HG03064 (cell line): Measurements from ENCODE around the gene NQO2.
A peak's percentile ranks its signal among the peaks of the same experiment; 100 is the strongest.
"Not testable (repeated sequence)": the region's sequence is repeated elsewhere in the genome, so short reads cannot be mapped to it uniquely, and the experiment has no call there.

Source experiments
- ATAC-seq: cut with Tn5 transposase; IDR thresholded peaks from one replicate; pipeline ENCODE4 v1.9.1; 2021; ENCODE audit warnings: low read depth; ENCODE audit not compliant: unreplicated experiment

Gene NQO2

DNA sequence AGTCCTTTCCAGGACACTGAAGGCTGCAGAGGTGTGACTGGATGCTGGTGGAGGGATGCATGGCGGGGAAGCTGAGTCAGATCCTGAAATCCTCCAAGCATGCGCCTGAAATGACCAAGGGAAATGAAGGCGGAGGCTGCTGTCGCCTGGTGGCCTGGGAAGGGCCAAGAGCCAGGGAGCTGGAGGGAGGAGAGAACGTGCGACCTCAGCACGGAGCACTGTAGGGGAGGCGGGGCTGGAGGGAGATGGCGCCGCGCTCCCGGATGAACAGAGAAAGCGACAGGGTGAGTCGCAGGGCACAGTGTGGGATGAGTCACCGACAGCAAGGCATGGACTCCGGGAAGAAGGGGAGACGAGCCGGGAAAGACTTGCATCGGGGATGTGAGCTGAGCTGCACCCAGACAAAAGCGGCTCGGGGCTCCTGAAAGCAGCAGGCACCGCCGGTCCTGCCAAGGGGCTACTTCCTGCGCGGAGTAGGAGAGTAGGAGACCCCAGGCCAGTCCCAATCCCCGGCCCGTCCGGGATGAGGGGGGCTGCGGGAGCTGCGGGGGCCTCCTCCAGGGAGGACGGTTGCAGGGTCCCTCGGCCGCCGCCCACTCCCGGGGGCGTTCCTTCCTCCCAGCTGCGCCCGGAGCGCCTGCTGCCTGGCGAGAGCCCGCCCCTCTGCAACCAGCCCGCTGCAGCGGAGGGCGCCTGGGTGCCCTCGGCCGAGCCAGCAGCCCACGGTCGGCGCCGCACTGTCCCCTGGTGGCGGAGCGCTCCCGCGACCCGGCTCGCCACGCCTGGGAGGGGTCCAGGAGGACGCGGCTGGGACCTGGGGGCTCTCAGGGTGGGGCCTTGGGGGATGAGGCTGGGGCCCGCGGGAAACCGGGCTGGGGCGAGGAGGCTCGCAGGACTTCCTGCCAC is 11.0 kb upstream of the NQO2 start:
- ATAC-seq = peak; percentile 63

DNA sequence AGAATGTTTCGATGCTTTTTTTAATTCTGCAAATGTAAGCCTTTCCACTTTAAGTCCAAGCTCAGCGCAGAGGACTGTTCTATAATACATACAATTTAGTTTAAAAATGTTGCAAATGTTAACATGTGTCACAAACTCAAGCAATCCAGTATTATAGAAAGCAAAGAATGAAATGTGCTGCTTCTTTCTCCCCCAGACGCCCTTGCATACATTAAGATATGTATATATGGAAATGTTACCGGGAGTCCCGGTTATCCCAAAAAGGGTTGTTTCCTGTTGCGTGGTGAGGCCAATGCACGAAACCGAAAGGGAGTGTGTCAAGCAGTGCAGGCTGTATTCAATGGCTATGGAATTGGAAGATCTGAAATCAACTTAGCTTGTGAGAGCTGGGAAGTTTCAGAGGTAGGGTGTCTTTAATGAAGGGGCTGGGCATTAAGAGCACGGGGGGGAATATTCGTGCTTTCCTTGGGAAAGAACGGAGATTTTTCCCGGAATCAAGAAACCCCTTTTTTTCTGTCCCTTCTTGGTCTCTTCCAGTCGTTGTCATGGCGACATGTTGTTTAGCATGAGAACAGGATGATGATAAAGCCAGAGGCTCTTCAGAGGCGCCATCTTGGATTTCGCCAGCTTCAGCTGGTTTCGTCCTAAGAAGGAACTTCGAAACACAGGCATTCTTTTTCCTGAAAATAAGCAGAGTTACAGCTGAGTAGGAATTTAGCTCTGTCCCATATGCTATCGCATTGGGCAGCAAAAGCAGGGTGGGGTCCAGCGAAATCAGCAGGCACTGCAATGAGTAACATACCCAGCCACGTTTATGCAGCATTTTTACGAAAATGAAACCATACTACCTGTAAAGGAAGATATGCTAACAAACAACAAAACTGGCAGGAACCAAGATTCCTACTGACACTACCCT is 10.1 kb upstream of the NQO2 start:
- peak; percentile 69 for ATAC-seq

DNA sequence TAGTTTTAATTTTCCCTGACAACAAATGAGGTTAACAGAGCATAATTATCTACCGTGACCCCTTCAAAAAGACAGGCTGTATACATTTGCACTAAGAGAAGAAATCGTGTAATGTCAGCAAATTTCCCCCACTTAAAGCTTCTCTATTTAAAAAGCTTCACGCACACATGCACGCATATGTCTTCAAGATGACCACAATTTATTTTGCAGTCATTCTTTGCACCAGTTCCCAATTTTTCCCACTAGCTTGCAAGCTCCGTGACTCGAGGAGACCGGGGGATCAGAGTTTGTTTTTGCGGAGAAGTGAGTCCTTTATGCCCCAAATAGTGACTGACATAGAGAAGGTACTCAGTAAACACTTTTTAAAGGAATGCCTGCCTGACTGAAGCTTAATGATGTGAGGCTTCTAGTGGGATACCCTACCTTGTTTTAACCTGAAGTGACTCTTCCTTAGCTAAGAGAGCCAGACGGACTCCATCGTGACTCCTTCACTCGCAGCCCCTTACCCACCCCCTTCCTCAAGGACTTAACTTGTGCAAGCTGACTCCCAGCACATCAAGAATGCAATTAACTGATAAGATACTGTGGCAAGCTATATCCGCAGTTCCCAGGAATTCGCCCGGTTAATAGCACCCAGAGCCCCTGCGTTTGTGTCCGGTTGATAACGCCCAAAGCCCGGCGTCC is 9.3 kb upstream of the NQO2 start:
- no peak for ATAC-seq

DNA sequence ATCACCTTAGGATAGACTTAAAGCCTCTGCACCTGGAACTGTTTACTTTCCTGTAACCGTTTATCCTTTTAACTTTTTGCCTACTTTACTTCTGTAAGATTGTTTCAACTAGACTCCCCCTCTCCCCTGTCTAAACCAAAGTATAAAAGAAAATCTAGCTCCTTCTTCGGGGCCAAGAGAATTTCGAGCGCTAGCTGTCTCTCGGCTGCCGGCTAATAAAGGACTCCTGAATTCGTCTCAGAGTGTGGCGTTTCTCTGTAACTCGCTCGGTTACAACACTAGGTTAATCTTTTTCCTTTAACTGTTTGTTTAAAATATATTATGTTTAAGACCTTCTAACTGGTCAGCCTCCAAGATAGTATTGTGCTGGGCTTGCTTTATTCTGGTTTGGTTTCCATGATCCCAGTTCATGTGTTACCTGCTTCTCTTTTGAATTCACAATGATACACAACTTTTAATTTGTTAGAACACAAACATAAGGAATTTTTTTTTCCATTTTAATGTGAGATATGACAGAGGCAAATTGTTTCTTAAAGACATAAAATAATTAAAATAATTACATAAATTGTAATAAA is 8.7 kb upstream of the NQO2 start:
- ATAC-seq = no peak

DNA sequence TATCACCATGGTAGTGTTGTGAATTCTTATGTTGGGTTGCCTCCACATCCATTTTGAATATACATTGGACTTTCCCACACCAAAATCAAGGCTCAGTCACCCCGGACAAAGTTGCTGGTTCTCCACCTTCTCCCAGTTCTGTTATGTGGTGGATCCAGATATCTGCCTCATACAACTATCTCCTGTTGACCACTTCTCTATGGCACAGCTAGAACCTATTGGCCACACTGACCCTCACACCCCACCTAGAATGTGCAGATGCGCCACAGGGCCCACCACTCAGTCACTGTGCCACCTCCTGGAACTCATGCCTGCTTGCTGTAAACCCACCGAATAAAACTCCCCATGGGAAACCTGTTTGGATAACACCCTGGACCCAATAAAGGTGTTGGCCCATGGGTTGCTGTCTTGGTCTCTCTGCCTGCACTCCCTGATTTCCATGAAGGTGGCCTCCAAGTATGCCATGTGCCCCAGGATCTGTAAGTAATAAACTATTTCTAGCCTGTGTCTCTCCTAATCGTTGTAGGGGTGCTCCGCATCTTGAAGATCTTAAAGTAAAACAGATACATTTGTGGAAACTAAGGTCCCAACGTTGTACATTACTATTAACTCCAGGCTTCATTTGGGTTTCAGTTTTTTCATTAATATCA is 7.2 kb upstream of the NQO2 start:
- ATAC-seq = no peak

DNA sequence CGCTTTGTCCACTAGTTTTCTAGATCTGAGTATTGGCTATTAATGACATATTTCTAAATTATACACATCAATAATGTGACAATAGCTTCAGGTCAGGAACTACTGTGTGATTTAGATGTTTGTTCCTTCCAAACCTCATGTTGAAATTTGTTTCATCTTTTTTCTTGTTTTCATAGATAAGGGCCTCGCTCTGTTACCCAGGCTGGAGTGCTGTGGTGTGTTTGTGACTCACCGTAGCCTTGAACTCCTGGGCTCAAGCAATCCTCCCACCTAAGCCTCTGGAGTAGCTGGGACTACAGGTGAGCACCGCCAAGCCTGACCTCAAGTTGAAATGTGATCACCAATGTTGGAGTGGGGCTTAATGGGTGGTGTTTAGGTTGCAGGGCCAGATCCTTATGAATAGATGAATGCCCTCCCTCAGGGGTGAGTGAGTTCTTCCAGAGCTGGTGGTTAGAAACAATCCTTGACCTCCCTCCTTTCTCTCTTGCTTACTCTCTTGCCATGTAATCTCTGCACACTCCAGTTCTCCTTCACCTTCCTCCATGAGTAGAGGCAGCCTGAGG is 5.9 kb upstream of the NQO2 start:
- ATAC-seq = no peak

DNA sequence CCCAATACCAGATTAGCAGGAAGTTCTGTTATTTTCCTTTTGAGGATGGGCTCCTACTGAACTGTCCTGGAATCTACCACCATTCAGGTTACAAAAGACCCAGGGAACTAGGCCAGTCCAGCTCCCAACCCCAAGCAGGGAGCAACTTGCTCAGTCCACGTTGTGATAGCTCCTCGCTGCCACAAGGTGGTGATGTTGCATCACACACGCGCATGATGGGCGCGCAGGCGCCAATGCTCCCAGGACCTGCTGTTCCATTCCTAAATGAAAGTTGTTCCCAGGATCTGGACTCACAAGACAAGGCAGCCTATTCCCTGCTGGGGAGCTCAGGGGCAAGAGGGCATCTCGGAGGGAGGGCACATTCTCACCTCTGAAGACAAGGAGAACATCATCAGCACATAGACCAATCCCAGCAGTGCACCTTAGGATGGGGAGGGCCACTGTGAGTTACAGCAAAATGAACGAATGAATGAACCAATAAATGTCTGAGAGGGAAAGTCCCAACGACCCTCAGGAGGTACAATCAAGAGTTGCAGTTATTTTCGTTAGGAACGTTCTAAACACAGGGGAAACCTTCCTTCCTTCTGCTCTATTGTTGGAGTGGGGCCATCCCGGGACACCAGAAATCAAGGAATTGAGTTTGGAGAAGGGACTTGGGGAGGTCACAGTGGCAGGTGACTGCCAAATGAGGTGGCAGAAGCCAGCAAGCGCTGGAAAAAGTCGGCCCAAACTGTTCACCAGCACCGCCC is 1.3 kb upstream of the NQO2 start:
- peak; percentile 40 for ATAC-seq

DNA sequence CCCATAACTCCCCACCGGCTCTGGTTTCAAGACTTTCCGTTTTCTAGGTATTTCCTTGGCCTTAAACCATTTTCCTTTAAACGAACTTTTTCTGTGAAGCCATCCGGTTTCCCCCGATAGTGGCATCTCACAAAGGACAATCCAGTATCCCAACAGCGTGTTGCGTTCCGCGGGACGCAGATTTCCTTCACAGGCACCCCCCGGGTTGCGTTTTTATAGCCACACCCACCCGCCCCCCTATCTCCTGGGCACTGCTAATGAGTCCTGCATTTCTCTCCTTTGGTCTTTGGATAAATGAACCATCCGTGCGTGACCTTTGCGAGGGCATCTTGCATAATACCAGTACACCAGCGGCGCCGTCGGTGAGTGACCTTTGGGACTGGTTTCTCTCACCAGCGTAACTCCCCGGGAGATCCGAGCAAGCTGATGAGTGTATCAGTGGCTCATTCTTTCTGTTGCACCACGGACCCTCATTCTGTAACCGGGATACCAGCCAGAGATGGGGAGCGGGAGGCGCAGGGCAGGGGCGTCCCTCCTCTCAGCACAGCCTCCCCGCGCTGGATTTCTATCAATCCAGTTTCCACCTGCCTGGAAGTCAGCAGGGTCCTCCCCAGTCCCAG is 586 bp upstream of the NQO2 start:
- peak; percentile 29 for ATAC-seq

DNA sequence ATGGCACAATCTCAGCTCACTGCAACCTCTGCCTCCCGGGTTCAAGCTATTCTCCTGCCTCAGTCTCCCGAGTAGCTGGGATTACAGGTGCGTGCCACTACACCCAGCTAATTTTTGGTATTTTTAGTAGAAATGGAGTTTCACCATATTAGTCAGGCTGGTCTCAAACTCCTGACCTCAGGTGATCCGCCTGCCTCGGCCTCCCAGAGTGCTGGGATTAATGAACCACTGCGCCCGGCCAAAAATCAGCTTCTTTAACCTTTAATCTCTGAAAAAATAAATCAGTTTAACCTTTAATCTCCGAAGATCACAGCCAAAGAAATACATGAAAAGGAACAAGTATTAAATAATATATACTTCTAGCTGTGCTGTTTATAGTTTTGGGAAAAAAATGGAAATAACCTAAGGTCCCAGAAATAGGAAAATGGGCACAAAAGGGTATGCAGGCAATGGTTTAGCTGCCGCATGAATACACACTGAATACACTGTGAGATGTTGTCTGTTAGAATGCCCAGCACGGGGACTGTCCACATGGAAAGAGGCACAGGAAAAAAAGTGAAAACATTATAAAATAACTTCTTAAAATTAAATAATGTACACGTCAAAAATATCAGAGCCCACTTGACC is 1.6 kb downstream of the NQO2 start:
- ATAC-seq = no peak

DNA sequence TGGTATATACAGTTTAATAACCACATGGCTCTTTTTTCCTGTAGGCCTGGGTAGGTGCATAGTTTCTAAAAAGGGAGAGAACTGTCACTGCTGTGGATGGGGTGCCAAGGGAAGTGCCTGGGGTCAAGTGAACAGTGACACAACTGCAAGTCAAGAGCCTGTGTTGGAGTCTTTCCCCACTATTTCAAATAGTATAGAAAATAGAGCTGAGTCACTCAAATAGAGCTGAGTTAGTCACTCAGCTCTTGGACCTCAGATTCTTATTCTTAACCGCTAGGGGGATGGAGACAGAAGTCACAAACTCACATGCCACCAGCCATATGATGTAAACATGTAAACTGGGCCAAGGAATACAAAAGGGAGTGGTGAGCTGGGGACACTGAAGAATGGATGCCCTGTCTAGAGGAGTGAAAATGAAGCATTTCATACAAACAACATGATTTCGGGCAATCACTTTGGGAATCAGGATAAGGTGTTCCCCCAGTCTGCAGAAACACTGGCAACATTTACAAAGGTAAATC is 2.1 kb downstream of the NQO2 start:
- ATAC-seq = no peak

DNA sequence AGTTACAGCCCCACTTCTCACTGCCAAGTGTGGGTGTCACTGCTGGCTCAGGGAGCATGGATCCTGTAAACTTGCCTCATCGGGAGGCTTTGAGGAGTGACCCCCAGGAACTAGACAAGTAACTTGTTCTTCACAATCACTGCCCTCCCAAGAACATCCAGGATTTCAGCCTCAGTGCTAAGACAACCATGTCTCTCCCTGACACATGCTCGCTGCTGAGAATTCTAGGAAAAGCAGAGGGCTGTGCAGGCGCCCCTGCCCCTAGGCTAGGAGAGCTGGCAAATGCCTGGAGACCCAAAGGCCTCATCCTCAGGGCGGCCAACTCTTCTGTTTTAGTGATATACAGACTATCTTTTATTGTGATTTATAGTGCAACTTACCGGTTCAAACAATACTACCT is 3.5 kb downstream of the NQO2 start:
- not testable (repeated sequence) for ATAC-seq

DNA sequence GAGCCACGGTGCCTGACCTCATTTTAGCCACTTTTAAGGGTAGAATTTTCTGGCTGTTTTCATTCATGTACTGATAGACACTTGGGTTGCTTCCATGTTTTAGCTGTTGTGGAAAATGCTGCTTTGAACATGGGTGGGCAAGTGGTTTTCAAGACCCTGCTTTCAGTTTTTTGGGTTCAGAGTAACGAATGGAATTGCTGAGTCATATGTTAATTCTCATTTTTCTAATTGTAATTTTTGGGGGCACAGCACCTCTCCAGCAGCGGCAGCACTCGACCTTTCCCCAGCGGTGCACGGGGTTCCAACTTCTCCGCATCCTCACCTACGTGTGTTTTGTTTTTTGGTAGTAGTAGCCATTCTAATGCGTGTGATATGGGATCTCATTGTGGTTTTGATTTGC is 5.4 kb downstream of the NQO2 start:
- ATAC-seq = no peak

DNA sequence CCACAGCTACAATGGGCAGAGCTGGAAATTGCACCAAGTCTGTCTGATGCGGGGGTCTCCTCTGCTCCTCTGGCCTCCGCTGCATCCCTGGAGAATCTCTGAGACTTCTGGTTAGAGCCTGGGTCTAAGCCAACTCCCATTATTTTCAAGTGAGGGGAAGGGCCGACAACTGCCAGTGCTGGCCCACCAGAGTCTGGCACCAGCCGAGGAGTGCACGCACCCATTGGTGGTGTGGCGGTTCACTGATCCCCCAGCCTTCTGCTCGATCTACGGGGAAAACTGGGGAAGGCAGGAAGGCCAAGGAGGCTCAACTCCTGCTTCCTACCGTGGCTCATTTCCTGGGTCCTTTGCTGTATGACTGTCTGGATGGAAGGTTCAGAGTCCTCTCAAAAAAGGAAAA is 6.2 kb downstream of the NQO2 start:
- ATAC-seq = no peak

DNA sequence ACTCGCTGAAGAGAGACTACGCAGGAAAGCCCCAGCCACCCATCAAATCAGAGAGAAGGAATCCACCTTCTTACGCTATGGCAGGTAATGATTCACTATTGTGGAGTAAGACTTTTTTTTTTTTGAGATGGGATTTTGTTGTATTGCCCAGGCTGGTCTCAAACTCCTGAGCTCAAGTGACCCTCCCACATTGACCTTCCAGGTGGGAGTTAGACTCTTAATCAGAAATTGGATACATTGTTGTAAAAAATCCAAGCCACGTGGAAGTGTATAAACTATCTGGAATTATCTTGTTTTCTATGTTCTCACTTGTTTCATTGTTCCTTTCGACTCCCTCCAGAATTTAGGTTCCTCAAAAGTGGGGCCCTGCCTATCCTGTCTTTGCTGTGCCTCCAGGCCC is 6.8 kb downstream of the NQO2 start:
- ATAC-seq = no peak

DNA sequence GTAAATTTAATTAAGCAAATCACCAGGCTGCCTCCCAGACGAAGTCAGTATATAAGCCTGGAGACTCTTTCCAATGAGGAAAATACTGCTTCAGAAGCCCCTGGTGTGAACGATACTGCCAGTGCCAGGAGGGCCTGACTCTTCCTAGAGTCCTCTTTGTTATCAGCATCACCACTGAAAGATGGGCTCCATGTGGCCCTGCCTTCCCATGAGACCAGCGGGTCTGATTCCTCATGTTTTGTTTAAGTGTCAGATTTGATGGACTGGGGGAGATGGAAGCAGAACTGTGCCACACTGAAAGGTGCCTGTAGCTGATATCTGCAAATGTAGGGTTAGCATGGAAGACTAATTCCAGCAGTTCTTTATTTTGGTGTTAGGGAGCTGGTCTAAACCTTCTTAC is 7.9 kb downstream of the NQO2 start:
- ATAC-seq = no peak

DNA sequence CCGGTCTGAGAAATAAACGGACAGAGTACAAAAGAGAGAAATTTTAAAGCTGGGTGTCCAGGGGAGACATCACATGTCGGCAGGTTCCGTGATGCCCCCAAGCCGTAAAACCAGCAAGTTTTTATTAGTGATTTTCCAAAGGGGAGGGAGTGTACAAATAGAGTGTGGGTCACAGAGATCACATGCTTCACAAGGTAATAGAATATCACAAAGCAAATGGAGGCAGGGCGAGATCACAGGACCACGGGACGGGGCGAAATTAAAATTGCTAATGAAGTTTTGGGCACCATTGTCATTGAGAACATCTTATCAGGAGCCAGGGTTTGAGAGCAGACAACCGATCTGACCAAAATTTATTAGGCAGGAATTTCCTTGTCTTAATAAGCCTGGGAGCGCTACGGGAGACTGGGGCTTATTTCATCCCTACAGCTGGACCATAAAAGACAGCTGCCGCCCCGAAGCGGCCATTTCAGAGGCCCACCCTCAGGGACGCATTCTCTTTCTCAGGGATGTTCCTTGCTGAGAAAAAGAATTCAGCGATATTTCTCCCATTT is 9.1 kb downstream of the NQO2 start:
- not testable (repeated sequence) for ATAC-seq

DNA sequence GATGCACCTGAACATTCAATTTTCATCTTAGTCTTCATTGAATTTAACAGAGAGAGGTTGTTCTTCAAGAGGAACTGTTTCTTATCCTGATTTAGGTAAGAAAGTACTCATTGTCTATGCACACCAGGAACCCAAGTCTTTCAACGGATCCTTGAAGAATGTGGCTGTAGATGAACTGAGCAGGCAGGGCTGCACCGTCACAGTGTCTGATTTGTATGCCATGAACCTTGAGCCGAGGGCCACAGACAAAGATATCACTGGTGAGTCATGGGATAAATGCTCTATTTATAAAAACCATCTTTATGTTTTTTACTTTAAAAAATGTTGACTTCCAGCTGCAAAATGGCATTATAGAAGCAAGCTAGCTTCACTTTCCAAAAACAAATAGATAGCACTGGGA is 10.2 kb downstream of the NQO2 start:
- ATAC-seq = no peak

DNA sequence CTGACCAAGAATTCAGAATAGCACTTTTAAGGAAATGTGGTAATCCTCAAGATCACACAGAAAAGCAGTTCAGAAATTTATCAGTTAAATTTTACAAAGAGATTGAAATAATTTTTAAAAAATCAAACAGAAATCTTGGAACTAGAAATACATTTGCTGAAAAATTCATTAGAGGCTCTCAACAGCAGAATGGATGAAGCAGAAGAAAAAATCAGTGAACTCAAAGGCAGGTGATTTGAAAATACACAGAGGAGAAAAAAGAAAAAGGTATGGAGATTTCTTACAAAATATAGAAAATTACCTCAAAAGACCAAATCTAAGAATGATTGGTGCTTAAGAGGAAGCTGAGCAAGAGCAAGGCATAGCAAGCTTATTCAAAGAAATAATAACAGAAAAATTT is 11.5 kb downstream of the NQO2 start:
- ATAC-seq = no peak
